ENCODE measurements around the gene MEIG1.
"Not testable (repeated sequence)": the region's sequence is repeated elsewhere in the genome, so short reads cannot be mapped to it uniquely, and the experiment has no call there.

Gene MEIG1

GRCh38 chr10:14958872-14959220 is 342 bp upstream of the MEIG1 start:
- no peak for DNase-seq

GRCh38 chr10:14967897-14968296 is 8.7 kb downstream of the MEIG1 start:
- no peak for DNase-seq

DNA sequence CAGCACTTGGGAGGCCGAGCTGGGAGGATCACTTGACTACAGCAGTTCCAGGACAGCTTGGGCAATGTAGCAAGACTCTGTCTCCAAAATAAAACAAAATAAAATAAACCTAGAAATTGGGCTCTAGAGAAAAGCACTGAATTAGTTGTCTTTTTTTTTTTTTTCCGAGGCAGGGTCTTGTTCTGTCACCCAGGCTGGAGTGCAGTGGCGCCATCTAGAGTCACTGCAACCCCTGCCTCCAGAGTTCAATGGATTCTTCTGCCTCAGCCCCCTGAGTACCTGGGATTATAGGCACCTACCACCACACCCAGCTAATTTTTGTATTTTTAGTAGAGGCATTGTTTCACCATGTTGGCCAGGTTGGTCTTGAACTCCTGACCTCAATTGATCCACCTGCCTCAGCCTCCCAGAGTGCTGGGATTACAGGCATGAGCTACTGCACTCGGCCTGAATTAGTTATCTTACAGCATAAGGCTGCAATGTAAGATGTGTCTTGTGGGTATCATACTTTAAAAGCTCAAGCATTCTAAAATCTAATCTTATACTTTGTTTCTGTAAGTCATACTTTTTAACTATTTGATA is 12.8 kb downstream of the MEIG1 start:
- no peak for DNase-seq

GRCh38 chr10:14974153-14974998 is 15.2 kb downstream of the MEIG1 start:
- not testable (repeated sequence) for DNase-seq

DNA sequence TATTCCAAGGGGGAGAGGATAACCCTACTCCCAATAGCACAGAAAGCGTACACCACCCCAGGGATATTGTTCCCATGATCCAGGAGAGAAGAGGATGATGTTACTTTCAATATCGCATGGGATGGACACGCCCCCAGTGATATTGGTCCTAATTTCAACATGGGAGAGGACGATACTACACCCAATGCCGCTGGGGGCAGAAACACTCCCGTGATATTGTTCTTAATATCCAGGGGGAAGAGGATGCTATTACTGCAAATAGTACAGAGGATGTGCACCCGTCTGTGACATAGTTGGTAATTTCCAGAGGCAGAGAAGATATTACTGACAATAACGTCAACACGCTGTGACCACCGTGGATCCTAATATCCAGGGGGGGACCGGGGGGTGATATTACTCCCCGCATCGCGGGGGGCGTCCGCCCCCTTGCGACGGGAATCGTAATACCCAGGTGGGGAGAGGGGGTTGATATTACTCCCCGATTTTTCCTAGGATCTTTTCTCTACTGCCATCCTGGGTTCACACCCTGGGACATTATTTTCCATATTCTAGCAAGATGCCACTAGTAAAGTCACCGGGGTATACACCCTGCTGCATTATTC is 16.6 kb downstream of the MEIG1 start:
- no peak for DNase-seq

GRCh38 chr10:14982744-14983143 is 23.6 kb downstream of the MEIG1 start:
- DNase-seq: no peak

DNA sequence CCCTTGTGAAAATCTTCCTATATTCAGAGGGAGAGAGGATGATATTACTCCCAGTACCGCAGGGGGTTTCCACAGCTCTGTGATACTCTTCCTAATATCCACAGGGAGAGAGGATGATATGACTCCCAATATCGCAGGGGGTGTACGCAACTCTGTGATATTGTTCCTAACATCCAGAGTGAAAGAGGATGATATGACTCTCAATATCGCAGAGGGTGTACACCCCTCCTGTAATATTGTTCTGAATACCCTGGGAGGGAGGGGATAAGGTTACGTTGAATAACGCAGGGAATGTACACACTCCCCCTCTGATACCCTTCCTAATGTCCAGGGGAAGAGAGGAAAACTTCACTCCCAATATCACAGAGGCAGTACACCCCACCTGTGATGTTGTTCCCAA is 30.4 kb downstream of the MEIG1 start:
- not testable (repeated sequence) for DNase-seq

DNA sequence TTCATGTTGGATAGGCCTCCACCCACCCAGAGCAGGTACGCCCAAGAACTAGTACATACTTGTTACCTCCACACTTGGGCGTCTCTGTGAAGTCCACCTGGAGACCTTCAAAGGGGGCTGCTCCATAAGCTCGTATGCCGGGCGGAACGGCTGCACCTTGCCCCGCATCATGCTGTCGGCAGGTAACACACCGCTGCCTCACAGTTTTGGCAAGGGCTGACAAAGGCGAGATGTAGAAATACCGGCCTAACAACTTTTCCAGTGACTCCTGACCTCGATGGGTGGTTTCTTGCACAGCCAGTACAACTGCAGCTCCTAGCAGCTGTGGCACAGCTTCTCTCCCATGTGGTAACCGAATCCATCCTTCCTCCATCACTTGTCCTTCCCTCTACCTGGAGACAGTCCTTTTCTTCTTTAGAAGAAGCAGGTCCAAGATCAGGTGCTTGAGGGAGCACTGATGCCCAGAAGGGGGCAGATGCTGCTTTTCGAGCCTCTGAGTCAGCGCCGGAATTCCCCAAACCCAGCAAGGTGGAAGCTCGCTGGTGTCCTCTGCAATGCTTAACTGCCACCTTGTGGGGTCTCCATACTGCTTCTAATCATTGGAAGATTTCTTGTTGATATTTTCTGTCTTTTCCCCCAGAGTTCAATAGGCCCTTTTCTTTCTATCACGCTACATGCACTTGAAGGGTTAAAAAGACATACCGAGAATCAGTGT is 32.0 kb downstream of the MEIG1 start:
- DNase-seq: not testable (repeated sequence)

- not testable (repeated sequence) for DNase-seq
These were observed 33.1 kb downstream of the MEIG1 start for GRCh38 chr10:14992336-14992735.

DNA sequence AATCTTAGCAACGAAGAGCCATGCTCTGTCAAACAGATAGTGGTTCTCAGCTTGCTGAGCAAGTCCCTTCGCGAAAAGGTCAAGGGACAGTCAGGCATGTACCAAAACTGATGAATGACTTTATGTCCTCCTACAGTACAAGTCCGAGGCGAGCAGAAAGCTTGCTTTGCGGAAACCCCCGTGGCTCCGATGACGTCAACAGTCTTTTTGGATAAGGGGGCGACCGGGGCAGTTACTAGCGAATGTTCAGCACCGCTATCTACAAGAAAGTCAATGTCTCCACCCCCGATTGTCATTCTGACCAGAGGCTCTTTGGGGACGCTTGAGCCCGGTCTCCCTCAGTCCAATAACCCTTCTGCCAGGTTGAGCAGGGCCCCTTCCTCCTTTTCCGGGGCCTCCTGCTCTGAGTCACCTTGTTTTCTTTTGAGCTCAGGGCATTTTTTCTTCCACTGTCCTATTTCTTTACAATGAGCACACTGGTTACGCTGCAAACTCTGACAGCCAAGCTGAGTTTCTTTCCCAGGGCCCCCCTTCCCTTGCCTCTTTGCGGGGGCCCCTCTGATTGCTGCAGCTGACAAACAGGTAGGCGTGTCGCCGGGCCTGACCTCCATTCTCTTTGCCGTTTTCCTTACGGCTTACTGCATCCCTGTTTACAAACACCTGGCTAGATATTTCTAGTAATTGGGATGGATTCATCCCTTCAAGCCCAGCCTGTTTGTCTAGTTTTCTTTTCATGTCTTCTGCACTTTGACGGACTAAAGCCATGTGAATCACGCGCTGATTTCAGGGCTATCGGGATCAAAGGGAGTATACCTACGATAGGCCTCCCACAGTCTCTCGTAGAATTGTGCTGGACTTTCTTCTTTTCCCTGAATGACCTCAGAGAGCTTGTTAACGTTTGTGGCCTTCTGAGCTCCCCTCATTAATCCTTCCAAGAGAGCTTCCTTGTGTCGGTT is 34.6 kb downstream of the MEIG1 start:
- DNase-seq: not testable (repeated sequence)

GRCh38 chr10:14995964-14996565 is 36.9 kb downstream of the MEIG1 start:
- no peak for DNase-seq

- DNase-seq: not testable (repeated sequence)
These were observed 54.3 kb downstream of the MEIG1 start for GRCh38 chr10:15013530-15013929.

DNA sequence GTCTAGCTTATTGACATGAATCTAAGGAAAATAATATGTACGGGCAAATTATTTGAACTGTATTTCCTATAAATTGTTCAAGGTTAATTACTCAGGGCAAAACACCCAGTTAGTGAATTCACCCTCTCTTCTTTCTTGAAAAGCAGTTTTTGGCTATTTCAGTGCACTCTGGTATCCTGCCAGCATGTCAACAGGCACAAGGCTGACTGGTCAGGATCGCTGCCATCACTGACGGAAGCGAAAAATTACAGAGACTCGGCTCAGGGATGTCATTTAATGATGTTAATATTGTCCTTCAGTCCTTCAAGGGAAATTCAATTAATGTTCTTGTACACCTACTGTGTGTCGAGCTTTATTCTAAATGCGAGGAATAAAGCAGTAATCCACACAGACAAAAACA is 56.3 kb downstream of the MEIG1 start:
- no peak for DNase-seq

DNA sequence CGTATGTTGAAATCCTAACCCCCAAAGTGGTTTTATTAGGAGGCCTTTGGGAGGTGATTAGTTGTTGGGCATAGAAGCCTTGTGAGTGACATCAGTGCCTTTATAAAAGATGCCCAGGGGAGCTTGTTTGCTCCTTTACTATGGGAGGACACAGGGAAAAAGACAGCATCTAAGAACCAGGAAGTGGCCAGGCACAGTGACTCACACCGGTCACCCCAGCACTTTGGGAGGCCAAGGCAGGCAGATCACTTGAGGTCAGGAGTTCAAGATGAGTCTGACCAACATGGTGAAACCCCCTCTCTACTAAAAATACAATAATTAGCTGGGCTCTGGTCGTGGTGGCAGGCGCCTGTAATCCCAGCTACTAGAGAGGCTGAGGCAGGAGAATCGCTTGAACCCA is 61.8 kb downstream of the MEIG1 start:
- DNase-seq: not testable (repeated sequence)

All from COR-L47 (cell line).